ENCODE results near the gene ZNF277.

DNA sequence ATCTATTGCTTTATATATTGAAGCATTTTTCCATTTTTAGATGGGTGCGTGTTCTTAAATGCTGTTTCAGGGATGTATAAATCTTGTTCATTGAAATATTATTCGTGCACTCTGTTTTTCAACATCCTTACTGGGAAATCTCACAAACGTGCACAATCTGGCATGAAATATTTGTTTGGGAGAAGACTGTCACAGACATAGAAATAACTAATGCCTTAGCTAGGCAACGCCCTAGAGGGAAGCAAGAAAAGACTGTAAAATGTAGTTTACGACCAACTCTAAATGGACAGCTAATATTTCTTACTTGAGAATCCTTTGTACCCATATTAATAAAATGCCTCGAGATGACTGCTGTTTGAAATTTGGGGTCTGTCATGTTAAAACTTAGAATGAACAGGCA is 9.2 kb upstream of the ZNF277 start:
- TF ChIP-seq, protein P1, sequence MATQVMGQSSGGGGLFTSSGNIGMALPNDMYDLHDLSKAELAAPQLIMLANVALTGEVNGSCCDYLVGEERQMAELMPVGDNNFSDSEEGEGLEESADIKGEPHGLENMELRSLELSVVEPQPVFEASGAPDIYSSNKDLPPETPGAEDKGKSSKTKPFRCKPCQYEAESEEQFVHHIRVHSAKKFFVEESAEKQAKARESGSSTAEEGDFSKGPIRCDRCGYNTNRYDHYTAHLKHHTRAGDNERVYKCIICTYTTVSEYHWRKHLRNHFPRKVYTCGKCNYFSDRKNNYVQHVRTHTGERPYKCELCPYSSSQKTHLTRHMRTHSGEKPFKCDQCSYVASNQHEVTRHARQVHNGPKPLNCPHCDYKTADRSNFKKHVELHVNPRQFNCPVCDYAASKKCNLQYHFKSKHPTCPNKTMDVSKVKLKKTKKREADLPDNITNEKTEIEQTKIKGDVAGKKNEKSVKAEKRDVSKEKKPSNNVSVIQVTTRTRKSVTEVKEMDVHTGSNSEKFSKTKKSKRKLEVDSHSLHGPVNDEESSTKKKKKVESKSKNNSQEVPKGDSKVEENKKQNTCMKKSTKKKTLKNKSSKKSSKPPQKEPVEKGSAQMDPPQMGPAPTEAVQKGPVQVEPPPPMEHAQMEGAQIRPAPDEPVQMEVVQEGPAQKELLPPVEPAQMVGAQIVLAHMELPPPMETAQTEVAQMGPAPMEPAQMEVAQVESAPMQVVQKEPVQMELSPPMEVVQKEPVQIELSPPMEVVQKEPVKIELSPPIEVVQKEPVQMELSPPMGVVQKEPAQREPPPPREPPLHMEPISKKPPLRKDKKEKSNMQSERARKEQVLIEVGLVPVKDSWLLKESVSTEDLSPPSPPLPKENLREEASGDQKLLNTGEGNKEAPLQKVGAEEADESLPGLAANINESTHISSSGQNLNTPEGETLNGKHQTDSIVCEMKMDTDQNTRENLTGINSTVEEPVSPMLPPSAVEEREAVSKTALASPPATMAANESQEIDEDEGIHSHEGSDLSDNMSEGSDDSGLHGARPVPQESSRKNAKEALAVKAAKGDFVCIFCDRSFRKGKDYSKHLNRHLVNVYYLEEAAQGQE (IDR thresholded peaks at IDR 0.05; ENCODE audit: low read depth): no peak
- TF ChIP-seq, protein P2, sequence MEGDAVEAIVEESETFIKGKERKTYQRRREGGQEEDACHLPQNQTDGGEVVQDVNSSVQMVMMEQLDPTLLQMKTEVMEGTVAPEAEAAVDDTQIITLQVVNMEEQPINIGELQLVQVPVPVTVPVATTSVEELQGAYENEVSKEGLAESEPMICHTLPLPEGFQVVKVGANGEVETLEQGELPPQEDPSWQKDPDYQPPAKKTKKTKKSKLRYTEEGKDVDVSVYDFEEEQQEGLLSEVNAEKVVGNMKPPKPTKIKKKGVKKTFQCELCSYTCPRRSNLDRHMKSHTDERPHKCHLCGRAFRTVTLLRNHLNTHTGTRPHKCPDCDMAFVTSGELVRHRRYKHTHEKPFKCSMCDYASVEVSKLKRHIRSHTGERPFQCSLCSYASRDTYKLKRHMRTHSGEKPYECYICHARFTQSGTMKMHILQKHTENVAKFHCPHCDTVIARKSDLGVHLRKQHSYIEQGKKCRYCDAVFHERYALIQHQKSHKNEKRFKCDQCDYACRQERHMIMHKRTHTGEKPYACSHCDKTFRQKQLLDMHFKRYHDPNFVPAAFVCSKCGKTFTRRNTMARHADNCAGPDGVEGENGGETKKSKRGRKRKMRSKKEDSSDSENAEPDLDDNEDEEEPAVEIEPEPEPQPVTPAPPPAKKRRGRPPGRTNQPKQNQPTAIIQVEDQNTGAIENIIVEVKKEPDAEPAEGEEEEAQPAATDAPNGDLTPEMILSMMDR (IDR thresholded peaks at IDR 0.05 in 2 of 3, conservative IDR thresholded peaks at IDR 0.05 in 1 of 3; ENCODE audit: borderline replicate concordance in 1 of 3, insufficient read depth in 1 of 3, low read depth in 2 of 3, low read length in 2 of 3): no peak

All from HCT116 (cell line).